GM18498 (cell line): Measurements from ENCODE around the gene LRR1.
A peak's percentile ranks its signal among the peaks of the same experiment; 100 is the strongest.
"Not testable (repeated sequence)": the region's sequence is repeated elsewhere in the genome, so short reads cannot be mapped to it uniquely, and the experiment has no call there.

Experiments used
- ATAC-seq: cut with Tn5 transposase; IDR thresholded peaks from one replicate; pipeline ENCODE4 v1.9.1; 2021; ENCODE audit warnings: mild to moderate bottlenecking, moderate library complexity; ENCODE audit not compliant: unreplicated experiment

LRR1 gene

DNA sequence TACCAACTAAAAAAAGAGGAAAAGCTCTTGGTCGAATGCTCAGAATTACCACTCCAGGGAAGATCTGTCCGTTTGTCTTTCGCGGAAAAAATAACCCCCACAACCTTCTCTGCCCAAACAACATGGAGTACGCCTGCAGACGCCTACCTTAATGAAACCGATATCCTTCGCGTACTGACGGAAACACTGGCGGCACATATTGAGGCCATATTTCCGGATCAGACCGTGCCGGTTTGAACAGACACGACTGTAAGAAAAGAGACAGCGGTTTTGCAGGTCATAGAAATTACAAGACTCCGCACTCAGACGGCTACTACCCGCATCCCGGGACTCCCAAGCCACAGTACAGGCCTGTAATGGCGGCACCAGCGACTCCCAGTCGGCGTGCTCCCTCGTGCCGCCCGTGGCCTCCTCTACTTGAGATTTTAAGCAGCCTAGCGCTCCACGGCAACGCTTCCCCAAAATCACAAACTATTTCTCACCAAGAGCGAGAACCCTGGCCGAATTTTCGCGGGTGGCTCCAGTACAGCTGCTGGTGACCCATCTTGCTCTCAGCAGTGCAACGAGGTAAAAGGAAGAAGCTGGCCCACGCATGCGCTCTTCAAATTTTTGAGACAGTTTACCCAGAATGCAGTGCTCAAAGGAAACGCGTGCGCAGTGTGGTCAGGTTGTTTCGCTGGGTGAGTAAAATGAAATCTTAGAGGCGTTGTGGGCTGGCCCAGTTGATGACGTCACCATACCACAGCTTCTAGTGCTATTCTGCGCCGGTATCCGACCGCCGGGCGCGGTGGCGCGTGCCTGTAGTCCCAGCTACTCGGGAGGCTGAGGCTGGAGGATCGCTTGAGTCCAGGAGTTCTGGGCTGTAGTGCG is 12.7 kb upstream of the LRR1 start, which contains the start of gene RPS29:
RPS29 (minus strand) TSS at position 578 of the 870 bp plus-strand sequence; CDS start at position 544, 34 bp downstream.
- ATAC-seq: peak; percentile 89

DNA sequence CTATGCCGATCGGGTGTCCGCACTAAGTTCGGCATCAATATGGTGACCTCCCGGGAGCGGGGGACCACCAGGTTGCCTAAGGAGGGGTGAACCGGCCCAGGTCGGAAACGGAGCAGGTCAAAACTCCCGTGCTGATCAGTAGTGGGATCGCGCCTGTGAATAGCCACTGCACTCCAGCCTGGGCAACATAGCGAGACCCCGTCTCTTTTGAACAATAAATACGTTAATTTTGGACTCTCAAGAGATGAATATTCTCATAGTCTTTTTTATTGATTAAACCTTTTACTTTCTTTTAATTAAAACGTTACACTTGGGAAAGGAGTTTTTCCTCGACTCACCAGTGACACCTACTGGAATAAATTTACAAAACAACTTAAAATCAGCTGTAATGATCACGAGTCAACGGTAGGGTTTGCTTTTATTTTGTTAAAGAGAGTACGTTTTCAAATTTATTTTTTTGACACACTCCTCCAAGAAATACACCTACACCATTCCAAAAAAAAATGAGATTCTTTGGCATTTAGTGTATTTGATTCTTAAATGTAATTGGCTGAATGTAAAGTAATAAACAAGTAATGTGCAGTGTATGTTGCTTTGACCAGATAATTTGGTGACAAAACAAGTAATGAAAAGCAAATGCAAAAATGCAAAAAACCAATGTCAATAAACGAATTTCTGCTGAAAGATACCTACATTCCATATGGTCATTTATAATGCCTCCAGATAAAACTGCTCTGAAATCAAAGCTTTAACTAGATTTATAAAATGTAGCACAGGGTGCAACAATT is 11.9 kb upstream of the LRR1 start:
- peak; percentile 31 for ATAC-seq

DNA sequence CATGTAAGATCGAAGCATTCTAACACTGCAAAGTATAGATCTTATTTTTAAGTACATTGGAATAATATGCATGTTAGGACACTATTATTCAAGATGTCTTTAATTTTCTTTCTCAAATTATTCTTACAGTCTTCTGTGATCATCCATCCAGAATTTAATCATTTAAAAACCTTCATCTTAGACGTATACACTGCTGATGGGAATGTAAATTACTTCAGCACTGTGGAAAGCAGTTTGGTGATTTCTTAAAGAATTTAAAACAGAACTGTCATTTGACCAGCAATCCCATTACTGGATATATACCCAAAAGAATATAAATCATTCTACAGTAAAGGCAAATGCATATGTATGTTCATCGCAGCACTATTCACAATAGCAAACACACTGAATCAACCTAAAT is 9.4 kb upstream of the LRR1 start:
- ATAC-seq: no peak

DNA sequence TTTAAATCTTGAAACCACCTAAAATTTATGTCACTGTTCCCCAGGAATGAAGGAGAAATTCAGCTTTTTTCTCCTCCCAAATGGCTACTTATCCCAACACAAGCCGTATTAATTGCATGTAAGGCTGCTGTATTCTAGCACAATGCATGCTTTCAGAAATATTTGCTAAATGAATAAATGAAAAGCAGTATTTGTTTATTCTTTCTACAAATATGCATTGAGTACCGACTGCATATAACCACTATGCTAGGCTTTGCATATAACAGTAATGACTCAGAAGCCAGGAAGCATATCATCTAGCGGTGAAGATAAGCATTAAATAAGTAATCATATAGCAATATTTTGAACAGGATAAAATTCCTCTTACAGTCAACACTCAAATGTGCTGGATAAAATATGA is 5.7 kb upstream of the LRR1 start:
- ATAC-seq: no peak

DNA sequence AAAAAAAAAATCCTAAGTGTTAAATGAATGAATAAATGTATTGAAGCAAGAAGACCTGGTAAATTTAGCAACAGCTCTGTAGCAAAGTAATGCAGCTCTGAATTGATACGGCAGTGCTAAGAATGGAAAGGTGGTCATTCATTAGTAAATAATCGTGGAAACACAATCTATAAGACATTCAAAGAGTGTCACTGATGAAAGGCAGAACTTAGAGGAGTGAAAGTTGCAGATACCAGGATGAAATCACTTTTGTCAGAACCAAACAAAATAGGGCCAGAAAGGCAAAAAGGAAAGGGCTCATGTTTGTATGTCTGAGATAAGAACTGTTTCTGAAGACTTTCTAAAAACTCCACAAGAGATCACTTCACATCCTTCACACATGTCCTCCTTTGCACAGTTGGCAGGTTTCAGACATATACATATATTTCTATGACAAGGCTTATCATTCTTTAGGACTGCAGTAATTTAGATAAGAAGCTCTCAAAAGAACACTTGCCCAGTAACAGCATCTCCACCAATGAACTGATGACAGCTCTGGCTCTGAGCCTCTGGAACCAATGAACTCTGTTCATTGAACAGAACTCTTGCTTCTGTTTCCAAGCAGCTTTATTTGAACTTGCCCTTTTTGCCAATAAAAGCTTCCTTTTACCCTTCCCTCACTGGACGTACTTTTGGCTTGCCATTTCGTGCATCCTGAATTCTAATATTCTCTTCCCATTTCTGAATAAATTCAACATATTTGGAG is 4.2 kb upstream of the LRR1 start:
- ATAC-seq: no peak

DNA sequence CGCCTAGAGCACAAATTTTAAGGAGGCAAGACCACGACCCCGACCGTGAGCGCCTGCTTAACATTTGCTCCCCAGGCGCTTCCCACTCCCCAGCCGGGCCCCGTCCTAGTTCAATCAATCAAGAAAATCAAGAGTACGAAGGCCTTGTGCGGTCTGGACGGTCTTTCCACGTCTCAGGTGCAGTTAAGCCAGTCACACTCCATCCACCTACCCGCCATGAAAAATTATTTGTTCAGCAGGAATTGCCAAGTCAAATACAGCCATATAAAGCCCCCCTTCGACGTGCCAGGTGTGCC is 603 bp upstream of the LRR1 start:
- ATAC-seq: peak; percentile 1

DNA sequence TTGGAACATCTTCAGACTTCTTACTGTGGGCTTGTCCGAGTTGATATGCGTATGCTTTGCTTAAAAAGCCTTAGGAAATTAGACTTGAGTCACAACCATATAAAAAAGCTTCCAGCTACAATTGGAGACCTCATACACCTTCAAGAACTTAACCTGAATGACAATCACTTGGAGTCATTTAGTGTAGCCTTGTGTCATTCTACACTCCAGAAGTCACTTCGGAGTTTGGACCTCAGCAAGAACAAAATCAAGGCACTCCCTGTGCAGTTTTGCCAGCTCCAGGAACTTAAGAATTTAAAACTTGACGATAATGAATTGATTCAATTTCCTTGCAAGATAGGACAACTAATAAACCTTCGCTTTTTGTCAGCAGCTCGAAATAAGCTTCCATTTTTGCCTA is 8.8 kb downstream of the LRR1 start:
- no peak for ATAC-seq

DNA sequence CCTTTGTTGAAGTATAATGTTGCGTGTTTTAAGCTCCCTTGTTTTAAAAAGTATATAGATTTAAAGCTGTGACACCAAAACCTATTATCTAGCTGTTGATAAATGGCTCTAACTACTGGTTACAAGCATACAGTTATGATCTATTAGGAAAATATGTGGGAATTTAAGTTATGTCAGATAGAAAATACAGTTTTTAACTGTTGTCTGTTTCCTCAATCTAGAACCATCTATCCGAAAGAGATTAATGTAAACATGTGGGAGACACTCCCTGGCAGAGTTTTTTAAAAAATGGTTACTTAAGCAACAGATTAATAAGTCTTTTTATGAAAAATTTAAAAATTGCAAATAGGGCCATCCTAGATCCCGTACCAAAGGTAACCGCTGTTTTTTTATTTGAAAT is 13.5 kb downstream of the LRR1 start:
- ATAC-seq: no peak

DNA sequence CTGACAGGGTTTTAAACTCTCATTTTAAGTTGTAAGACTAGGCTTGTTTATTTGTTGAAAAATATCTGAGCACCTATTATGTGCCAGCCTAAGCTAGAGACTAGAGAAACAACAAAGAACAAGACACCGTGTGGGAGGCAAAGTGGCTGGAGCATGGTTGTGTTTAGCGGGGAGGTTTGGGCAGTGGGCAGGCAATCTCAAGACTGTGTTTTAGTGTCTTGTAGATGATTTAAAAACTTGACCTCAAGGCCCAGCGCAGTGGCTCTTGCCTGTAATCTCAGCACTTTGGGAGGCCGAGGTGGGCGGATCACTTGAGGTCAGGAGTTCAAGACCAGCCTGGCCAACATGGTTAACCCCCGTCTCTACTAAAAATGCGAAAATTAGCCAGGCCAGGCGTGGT is 13.9 kb downstream of the LRR1 start:
- no peak for ATAC-seq

DNA sequence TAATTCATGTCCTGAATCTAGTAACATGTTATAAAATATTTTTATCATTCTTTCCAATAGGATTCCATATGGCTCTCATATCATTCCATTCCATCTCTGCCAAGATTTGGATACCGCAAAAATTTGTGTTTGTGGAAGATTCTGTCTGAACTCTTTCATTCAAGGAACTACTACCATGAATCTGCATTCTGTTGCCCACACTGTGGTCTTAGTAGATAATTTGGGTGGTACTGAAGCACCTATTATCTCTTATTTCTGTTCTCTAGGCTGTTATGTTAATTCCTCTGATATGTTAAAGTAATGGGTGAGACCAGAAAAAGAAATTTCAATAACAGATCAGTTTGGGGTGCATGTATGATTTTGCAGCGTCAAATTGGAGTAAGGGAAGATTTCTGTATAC is 15.5 kb downstream of the LRR1 start:
- no peak for ATAC-seq

DNA sequence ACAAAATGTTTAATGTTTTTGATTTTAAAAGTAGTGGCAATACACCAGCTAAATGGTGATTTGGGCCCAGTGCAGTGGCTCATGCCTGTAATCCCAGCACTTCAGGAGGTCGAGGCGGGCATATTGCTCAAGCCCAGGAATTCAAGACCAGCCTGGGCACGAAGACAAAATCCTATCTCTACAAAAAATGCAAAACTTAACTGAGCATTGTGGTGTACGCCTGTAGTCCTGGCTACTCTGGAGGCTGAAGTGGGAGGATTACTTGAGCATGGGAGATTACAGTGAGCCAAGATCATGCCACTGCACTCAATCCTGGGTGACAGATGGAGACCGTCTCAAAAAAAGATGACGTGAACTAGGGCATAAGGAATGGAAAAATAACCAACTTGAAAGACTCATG is 17.0 kb downstream of the LRR1 start:
- no peak for ATAC-seq

DNA sequence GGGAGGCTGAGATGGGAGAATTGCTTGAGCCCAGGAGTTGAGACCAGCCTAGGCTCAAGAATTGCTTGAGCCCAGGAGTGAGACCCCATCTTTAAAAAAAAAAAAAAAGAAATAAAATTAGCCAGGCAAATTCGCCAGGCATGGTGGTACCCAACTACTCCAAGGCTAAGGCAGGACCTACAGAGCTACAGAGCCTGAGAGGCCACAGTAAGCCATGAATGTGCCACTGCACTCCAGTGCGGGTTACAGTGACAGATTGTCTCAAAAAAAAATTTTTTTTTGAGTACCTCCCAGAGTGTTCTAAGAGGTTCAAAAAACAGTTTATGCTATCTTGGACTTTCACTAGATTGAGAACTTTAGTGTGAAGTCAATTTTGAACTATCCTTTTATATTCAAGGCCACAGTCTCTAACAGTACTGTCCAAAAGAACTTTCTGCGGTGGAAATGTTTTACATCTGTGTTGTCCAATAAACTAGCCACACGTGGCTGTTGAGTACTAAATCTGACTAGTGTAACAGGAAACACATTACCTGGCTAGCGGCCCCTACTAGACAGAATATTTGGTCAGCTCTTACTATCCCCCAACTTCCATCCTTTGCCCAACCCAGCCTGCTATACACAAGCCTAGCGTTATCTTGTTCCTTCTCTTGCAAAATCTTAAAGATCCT is 19.2 kb downstream of the LRR1 start:
- no peak for ATAC-seq

DNA sequence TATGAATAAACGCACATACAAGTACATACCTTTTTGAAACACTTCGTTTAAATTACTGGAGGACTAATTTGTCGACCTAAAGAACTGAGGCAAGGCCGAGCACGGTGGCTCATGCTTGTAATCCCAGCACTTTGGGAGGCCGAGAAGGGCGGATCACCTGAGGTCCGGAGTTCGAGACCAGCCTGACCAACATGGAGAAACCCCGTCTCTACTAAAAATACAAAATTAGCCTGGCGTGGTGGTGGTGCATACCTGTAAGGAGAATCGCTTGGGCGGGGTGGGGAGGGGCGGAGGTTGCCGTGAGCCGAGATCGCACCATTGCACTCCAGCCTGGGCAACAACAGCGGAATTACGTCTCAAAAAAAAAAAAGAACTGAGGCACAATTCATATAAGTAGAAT is 20.5 kb downstream of the LRR1 start:
- not testable (repeated sequence) for ATAC-seq

DNA sequence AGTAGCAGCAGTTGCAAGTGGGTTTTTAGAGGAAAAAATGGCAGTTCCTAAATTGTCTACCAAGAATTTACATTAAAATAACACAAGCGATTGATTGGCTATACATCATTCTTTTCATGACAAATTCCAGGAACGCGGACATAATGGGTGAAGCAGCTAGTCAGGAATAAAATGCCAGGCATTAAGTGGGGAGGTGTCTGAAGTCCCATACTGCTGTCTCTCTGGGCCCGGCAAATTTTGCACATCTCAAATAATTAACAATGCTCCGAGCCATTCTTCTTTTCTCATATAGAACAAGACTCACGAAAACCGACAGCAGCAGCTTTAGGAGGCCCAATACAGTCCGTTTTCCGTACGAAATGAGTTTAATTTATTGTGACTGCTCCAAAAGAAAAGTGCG is 21.0 kb downstream of the LRR1 start:
- ATAC-seq: no peak

DNA sequence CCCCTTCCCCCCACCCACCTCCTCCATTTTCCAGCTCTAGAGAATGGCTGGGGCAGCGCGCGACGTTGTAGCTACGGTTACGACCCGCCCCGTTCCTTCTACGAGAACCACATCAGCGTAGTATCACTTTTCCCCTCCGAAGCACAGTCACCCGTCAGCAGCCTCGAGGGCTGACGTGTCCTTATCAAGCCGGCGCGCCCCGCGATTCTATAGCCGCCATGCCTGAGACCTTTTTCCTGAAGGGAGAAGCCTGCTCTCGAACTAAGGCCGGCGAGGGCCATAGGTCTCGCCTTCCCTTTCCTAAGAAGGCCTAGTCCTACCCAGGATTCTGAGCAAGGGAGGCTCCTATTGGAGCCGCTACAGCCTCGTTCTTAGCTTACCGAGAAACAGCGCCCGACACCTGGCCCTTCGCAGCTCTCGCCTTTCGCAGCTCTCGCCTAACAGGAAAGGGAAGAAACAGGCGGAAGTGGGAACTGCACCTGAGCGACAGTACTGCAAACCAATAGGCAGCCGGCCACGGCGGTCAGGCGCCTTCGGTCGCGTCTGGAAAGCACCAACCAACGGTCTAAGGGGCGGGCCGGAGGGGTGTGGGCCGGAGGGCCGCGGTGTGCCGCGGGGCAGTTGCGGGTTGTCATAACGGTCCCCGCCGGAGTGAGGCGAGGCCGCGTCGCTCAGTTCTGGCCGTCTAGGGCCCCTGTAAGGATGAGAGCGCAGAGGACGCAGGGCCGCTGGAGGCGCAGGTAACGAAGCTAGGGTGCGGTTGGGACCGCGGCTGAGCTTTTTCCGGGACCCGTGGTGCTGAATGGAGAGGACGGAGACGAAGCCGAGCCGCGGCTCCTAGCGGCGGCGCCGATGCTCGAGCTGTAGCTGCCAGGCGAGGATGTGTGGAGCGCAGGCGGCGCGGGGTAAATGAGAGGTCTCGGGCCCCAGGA is 21.7 kb downstream of the LRR1 start, which contains the start of the genes MGAT2 and RPL36AL:
MGAT2 (plus strand) TSS at position 618 of the 932 bp plus-strand sequence. CDS start 470 bp downstream, outside the sequence.
RPL36AL (minus strand) TSS at position 445 of the 932 bp plus-strand sequence. CDS start 1,522 bp downstream, outside the sequence.
- peak; percentile 95 for ATAC-seq

DNA sequence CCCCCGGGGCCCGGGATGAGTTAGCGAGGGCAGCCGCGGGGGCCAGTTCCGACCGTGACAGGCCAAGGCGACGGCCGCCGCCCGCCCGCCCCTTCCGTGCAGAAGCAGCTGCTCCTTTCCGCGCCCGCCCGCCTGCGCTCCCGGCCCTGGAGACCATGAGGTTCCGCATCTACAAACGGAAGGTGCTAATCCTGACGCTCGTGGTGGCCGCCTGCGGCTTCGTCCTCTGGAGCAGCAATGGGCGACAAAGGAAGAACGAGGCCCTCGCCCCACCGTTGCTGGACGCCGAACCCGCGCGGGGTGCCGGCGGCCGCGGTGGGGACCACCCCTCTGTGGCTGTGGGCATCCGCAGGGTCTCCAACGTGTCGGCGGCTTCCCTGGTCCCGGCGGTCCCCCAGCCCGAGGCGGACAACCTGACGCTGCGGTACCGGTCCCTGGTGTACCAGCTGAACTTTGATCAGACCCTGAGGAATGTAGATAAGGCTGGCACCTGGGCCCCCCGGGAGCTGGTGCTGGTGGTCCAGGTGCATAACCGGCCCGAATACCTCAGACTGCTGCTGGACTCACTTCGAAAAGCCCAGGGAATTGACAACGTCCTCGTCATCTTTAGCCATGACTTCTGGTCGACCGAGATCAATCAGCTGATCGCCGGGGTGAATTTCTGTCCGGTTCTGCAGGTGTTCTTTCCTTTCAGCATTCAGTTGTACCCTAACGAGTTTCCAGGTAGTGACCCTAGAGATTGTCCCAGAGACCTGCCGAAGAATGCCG is 22.6 kb downstream of the LRR1 start:
- peak; percentile 33 for ATAC-seq

DNA sequence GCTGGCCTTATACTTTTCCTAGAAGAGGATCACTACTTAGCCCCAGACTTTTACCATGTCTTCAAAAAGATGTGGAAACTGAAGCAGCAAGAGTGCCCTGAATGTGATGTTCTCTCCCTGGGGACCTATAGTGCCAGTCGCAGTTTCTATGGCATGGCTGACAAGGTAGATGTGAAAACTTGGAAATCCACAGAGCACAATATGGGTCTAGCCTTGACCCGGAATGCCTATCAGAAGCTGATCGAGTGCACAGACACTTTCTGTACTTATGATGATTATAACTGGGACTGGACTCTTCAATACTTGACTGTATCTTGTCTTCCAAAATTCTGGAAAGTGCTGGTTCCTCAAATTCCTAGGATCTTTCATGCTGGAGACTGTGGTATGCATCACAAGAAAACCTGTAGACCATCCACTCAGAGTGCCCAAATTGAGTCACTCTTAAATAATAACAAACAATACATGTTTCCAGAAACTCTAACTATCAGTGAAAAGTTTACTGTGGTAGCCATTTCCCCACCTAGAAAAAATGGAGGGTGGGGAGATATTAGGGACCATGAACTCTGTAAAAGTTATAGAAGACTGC is 23.4 kb downstream of the LRR1 start:
- ATAC-seq: no peak

DNA sequence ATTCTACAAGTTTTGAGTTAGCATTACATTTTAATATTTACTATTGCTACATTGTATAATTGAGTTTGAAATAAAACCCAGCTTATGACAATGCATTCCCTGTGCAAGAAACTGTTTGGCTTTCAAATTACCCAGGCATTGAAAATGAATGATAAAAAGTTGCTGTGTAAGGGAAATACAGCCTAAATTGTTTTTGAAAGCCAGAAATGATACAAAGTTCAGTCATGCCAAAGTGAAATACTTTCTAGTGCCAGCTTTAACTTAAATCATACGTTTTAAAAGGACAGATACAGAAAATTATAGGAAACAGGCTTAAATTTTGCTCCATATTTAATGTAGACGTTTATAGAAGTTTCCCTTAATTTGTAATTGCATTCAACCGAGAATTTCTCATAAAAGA is 24.6 kb downstream of the LRR1 start:
- ATAC-seq: no peak
